Renal pelvis (tissue), 4 donors: ENCODE results near the gene BAHCC1. TPM values are rescaled to one million over a fixed set of nuclear protein-coding genes. Genes with fewer than 3 reads are reported as not detected.

Experiments
- DNase-seq: peaks from one replicate; pipeline ENCODE4 v3.0.0-alpha.2; 2013
- polyA plus RNA-seq, 3 donors: library from polyadenylated mRNA; unstranded; fragments of 120-200 nt; gene quantifications; one replicate each; pipeline ENCODE4 v1.2.1, GENCODE V29; 2013; ENCODE audit not compliant: insufficient read length in 3 of 3

BAHCC1 gene
- polyA plus RNA-seq, 3 donors, result 21.2 to 33.0 (median 24.5) TPM

- no peak for DNase-seq
Measured at GRCh38 chr17:81492202-81492601, 96.9 kb downstream of the BAHCC1 start.

- DNase-seq, result no peak
Measured at GRCh38 chr17:81492706-81493105, 97.4 kb downstream of the BAHCC1 start.

- DNase-seq, result no peak
Measured at GRCh38 chr17:81493198-81494038, 98.2 kb downstream of the BAHCC1 start.

DNA sequence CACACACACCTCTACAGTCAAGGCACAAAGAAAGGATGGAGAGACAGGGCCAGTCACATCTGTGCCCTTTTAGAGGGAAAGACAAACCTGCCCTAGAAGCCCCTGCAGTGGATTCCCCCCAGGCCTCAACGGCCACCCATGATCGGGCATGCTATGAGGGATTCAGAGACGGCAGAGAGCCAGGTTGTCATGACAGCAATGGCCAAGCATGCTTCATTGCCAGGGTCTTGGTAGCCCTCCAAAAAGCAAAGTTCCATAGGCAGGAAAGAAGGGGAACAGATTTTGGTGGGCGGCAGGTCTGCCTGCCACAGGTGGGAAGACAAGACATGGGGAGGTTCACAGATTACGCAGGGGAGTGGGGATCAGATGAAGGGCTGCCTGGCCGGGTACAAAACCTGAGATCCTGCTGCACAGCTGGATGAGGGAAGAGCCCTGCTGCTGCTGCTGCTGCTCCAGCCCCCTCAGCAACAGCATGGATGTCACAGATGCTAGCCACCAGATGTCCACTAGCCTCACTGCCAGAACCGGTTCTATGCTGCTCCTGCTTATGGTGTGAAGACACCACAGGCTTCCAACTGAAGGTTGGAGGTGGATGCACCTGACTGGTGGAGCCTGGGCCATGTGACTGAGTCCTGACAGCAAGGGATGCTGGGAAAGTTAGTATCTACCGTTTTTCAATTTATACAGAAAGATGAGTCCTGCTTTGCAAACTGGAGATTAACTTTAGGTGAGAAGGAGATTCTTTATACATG lies 99.5 kb downstream of the BAHCC1 start:
- no peak for DNase-seq

DNA sequence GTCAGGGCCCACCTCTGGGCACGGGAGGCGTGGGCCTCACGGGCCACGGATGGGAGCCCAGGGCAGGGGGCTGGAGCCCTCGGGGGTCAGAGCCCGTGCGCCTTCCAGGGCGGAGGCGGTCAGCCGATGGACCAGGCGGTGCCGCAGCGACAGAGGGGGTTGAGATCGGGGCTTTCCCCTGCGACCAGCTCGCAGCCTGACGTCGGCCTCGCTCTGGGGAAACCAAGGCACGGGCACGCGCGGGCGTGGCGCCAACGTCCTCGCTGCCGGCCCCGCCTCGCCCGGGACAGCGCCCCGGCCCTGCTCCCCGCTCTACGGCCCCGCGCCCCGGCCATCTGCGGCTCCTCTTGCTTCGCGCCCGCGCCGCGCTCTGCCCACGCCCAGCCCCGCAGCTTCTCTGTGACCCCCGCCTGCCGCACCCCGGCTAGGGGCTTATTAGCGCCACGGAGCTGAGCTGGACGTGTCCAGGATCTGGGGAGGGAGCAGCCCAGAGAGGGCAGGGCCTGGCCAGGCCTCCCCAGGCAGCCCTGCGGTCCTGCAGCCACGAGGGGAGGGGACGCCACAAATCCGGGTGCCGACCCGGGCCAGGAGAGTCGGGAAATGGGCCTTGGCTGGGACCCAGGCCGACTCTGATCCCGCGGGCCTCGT lies 103.8 kb downstream of the BAHCC1 start:
- DNase-seq, result no peak

DNA sequence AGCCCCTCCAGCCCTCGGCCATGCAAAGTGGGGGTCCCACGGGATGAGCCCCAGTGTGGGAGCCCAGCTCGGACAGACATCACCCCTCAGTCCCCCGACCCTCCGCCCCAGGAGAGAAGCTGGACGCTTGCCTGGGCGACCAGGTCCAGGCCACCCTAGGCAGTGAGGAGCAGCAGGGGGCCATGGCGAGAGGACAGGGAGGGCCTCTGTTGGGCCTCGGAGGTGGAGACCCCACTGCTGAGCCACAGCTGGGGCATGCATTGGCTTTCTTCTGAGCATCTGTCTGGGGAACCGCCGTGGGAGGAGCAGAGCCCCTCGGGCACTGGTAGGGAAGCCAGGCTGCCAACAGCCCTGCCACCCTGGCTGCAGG lies 104.3 kb downstream of the BAHCC1 start:
- no peak for DNase-seq

DNA sequence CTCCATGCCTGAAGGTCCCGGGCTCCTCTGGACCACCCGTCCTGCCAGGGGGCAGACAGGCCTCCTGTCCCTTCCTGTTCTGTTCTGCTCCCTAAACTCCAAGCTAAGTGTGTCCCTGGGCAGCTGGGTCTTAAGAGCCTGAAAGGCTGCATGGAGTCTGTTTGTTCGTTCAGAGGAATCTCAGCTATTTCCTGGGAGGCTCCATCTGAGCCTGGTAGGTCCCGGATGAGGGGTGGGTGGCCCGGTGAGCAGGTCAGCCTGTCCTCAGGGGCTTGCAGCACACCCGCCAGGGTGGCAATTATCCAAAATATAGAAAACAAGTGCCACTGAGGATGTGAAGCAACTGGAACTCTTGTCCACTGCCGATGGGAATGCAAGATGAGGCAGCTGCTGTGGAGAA lies 104.8 kb downstream of the BAHCC1 start:
- no peak for DNase-seq

GRCh38 chr17:81502471-81503017 lies 107.3 kb downstream of the BAHCC1 start:
- DNase-seq, result no peak

DNA sequence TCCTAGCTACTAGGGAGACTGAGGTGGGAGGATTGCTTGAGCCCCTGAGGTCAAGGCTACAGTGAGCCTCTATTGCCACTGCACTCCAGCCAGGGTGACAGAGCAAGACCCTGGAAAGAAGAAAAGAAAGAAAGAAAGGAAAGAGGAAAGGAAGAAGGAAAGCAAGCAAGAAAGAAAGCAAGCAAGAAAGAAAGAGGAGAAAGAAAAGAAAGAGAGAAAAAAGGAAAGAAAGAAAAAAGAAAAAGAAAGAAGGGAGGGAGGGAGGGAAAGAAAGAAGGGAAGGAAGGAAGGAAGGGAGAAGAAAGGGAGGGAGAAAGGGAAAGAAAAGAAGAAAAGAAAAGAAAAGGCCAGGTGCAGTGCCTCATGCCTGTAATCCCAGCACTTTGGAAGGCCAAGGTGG lies 108.4 kb downstream of the BAHCC1 start:
- no peak for DNase-seq

DNA sequence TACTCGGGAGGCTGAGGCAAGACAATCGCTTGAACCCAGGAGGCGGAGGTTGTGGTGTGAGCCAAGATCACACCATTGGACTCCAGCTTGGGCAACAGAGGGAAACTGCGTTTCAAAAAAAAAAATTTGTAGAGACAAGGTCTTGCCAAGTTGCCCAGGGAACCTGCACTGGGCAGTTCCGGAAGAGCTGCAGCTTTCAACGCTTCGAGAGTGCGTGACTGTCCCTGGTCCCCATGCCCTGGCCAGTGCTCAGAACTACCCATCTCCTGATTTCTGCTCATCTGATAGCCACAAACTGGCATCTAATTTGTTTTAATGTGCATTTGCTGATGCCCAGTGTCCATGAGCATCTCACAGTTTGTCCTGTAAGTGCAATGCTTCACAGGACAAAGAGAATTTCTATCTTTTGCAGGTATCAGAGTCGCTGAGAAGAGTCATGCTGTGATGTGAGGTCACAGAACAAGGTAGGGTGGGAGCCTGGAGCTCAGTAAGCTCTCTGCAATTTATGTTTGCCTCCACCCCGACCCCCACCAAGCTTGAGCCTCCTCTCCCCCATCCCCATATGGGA lies 113.5 kb downstream of the BAHCC1 start:
- no peak for DNase-seq

- no peak for DNase-seq
Measured at GRCh38 chr17:81509207-81509971, 114.1 kb downstream of the BAHCC1 start.

- DNase-seq, result no peak
Measured at GRCh38 chr17:81509972-81510784, 114.9 kb downstream of the BAHCC1 start.

DNA sequence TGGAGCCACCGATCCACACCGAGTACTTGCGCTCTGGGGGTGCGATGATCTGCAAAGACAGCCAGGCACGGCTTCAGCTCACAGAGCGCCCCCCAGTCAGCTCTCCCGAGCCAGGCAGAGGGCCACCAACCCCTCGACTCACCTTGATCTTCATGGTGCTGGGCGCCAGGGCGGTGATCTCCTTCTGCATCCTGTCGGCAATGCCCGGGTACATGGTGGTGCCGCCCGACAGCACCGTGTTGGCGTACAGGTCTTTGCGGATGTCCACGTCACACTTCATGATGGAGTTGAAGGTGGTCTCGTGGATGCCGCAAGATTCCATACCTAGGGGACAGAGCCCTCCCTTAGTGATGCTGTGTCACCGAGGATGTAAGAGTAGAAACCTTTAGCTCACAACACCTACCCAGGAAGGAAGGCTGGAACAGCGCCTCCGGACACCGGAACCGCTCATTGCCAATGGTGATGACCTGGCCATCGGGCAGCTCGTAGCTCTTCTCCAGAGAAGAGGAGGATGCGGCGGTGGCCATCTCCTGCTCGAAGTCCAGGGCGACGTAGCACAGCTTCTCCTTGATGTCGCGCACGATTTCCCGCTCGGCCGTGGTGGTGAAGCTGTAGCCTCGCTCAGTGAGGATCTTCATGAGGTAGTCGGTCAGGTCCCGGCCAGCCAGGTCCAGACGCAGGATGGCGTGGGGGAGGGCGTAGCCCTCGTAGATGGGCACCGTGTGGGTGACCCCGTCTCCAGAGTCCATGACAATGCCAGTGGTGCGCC lies 115.7 kb downstream of the BAHCC1 start:
- DNase-seq, result no peak

DNA sequence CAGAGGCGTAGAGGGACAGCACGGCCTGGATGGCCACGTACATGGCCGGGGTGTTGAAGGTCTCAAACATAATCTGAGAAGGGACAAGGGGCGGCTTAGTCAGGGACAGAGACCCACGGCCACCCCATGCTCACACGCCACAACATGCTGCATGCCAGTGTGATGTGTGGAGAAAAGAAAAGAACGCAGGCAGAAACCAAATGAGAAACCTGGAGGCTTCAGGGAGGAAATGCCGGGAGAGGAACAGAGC lies 116.2 kb downstream of the BAHCC1 start:
- DNase-seq, result no peak

DNA sequence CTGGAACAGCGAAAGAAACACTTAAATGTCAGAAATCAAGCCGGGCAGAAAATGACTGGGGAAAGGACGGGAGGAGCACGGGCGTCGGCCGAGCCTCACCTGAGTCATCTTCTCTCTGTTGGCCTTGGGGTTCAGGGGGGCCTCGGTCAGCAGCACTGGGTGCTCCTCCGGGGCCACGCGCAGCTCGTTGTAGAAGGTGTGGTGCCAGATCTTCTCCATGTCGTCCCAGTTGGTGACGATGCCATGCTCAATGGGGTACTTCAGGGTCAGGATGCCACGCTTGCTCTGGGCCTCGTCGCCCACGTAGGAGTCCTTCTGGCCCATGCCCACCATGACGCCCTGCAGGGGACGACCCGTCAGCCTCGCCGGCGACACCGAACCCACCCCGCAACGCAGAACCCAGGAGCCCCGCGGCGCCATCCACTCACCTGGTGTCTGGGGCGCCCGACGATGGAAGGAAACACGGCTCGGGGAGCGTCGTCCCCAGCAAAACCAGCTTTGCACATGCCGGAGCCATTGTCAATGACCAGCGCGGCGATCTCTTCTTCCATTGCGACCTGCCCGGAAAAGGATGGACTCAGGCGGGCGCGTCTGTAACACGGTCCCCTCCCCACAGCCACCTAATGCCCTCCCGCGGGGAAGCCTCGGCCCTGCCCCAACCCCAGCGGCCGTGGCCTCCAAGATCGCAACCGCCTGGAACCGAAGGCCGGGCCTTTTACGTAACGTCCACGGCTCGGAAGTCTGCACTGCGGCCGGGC lies 116.7 kb downstream of the BAHCC1 start:
- no peak for DNase-seq

DNA sequence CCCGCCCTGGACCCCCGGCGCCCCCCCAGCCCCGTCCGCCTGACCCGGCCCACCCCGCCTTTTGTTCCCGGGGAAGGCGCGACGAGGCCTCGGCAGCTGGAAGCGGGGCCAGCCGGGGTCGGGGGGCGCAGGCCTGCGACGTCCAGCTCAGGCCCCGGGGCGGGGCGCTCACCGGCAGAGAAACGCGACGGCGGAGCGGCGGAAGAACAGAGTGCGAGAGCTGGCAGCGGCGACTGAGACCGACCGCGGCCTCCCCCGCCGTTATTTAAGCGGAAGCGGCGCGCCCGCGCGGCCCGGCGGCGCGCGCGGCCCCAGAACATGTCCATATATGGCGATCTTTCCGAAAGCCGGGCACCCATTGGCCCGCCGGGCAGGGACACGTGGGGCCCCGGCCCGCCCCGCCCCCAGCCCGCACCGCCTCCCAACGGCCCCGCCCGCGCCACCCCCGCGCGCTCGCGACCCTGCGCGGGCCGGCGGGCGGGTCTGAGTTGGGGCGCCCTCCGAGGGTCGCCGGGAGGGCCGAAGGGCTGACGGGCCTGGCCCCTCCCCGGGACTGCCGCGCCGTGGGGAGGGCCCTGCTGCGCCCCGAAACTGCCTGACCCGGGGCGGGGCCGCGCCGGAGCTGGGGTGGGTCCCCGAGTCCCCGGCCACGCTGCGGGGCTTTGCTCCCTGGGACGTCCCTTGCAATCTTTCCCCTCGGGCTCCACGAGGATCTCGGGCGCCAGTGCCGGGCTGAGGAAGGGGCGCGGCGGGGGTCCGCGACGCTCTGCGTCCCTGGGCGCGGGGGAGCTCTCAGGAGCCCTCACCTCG lies 117.5 kb downstream of the BAHCC1 start, which contains the start of gene ACTG1:
ACTG1 (minus strand) TSS at position 238 of the 810 bp plus-strand sequence. CDS start 445 bp downstream, outside the sequence.
- peak; percentile 94 for DNase-seq

GRCh38 chr17:81513372-81513752 lies 118.1 kb downstream of the BAHCC1 start:
- no peak for DNase-seq
